A549 (cell line): ENCODE measurements around the gene RAI2.

Experiments used
- BHLHE40 ChIP-seq: IDR thresholded peaks from 2 replicates; pipeline ENCODE4 v1.6.1; 2012; ENCODE audit warnings: low read depth, low read length, inconsistent platforms
- CBX2 ChIP-seq: fragments of 200-600 bp; sonication (generic); IDR thresholded peaks from 2 replicates; pipeline ENCODE4 v1.6.1; 2016; ENCODE audit warnings: low read depth, mild to moderate bottlenecking, borderline replicate concordance
- CHD4 ChIP-seq: fragments of 200-600 bp; sonication (generic); IDR thresholded peaks from 2 replicates; pipeline ENCODE4 v1.6.1; 2016; ENCODE audit warnings: antibody characterized with exemption, mild to moderate bottlenecking, borderline replicate concordance
- HDAC2 ChIP-seq: fragments of 200-600 bp; sonication (generic); IDR thresholded peaks from 2 replicates; pipeline ENCODE4 v1.6.1; 2016
- JUNB ChIP-seq: fragments of >200 bp; sonication (Bioruptor Twin); formaldehyde crosslinking; IDR thresholded peaks from 2 replicates; pipeline ENCODE4 v1.6.1; 2016
- NR3C1 ChIP-seq: fragments of >200 bp; sonication (Bioruptor Twin); formaldehyde crosslinking; IDR thresholded peaks from 3 replicates; pipeline ENCODE4 v1.6.1; 2017
- POLR2A ChIP-seq: IDR thresholded peaks from 2 replicates; pipeline ENCODE4 v1.6.1; 2012; ENCODE audit warnings: mild to moderate bottlenecking, low read length
- RAD21 ChIP-seq, 2 experiments: fragments of >200 bp in 1 of 2; sonication (Bioruptor Twin) in 1 of 2; formaldehyde crosslinking in 1 of 2; IDR thresholded peaks in 1 of 2; conservative IDR thresholded peaks in 1 of 2; 2 replicates in 1 of 2; 3 replicates in 1 of 2; pipeline ENCODE4 v1.6.1; 2012 to 2018; ENCODE audit warnings: inconsistent platforms in 1 of 2
- ZNF302 ChIP-seq: fragments of 250-450 bp; sonication (Bioruptor Pico); IDR thresholded peaks from 2 replicates; pipeline ENCODE4 v1.9.0; 2021; ENCODE audit warnings: inconsistent platforms, mild to moderate bottlenecking, moderate library complexity
- TF ChIP-seq, protein P1 (sequence below): fragments of >200 bp; sonication (Bioruptor Twin); formaldehyde crosslinking; IDR thresholded peaks from 3 replicates; pipeline ENCODE4 v1.5.1; 2016
- TF ChIP-seq, protein P2 (sequence below): IDR thresholded peaks from 2 replicates; pipeline ENCODE4 v1.6.1; 2012

DNA sequence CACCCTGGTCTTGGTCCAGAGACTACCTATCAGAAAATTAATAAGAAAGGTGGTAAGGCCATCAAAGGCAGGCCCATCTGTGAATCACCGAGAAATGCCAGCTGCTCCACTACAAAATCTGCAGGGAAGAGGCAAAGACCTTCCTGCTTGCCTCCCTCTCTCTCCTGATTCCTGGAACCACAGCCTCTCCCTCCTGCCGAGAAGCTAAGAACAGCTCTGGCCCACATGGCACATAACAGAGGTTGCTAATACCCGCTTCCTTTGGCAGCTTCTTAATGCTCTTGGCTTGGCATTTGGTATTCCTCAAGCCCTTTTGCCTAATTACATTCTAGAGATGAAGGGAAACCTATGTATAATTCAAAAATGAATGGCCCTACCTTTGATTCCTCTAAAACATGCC, 32.9 kb downstream of the RAI2 start:
- TF ChIP-seq, protein P1, sequence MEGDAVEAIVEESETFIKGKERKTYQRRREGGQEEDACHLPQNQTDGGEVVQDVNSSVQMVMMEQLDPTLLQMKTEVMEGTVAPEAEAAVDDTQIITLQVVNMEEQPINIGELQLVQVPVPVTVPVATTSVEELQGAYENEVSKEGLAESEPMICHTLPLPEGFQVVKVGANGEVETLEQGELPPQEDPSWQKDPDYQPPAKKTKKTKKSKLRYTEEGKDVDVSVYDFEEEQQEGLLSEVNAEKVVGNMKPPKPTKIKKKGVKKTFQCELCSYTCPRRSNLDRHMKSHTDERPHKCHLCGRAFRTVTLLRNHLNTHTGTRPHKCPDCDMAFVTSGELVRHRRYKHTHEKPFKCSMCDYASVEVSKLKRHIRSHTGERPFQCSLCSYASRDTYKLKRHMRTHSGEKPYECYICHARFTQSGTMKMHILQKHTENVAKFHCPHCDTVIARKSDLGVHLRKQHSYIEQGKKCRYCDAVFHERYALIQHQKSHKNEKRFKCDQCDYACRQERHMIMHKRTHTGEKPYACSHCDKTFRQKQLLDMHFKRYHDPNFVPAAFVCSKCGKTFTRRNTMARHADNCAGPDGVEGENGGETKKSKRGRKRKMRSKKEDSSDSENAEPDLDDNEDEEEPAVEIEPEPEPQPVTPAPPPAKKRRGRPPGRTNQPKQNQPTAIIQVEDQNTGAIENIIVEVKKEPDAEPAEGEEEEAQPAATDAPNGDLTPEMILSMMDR = no peak
- TF ChIP-seq POLR2A = no peak
- no peak for TF ChIP-seq CHD4
- no peak for TF ChIP-seq BHLHE40
- no peak for TF ChIP-seq RAD21 (conservative IDR thresholded peaks at IDR 0.05 in 1 of 2, IDR thresholded peaks at IDR 0.05 in 1 of 2)
- TF ChIP-seq NR3C1 = no peak
- TF ChIP-seq, protein P2, sequence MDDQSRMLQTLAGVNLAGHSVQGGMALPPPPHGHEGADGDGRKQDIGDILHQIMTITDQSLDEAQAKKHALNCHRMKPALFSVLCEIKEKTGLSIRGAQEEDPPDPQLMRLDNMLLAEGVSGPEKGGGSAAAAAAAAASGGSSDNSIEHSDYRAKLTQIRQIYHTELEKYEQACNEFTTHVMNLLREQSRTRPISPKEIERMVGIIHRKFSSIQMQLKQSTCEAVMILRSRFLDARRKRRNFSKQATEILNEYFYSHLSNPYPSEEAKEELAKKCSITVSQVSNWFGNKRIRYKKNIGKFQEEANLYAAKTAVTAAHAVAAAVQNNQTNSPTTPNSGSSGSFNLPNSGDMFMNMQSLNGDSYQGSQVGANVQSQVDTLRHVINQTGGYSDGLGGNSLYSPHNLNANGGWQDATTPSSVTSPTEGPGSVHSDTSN = no peak
- TF ChIP-seq ZNF302 (CRISPR knock-in tag) = no peak
- TF ChIP-seq CBX2 = no peak
- no peak for TF ChIP-seq JUNB
- TF ChIP-seq HDAC2 = no peak
